ENCODE results near the gene SLC35D2. TPM values are rescaled to one million over a fixed set of nuclear protein-coding genes. Genes with fewer than 3 reads are reported as not detected.

The SLC35D2 gene
- total RNA-seq: 22.5 and 26.9 TPM in 2 replicates

GRCh38 chr9:96383165-96383942 is at the start of gene SLC35D2:
Gene SLC35D2 (minus strand): TSS chr9:96383711. CDS start chr9:96383634, 77 bp downstream.

GRCh38 chr9:96418083-96418919 is 34.8 kb upstream of the SLC35D2 start, which contains the start of gene ZNF367:
Gene ZNF367 (minus strand): TSS chr9:96418370. CDS start chr9:96418032, 338 bp downstream.

DNA sequence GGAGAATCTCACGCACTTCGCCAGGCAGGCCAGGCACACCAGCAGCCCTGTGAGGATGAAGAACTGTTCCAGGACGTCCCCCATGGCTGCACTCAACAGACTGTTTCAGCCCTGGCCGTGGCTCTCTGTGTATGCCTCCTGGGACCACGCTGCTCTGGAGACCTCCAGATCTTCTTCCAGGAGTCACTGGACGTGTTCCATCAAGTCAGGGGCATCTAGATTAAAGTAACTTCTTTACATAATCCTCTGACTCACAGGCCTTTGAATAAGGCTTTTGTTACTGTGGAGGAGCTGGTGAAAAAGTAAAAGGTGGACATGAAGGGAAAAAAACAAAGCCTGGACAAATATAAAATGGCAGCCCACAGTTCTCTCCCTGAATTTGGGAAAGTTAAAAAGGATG is 81.5 kb downstream of the SLC35D2 start, which contains the start of gene HSD17B3:
TSS of gene HSD17B3 (minus strand) at position 156 of the 400 bp plus-strand sequence. CDS start at position 84, 72 bp downstream.

Other genes starting within 250 kb of the SLC35D2 start
- gene HSD17B3, start 81.5 kb downstream of the SLC35D2 start, total RNA-seq: under 0.01 and 0.15 TPM in 2 replicates
- 0.99 and 6.8 TPM in 2 replicates for gene ZNF367, start 34.7 kb upstream of the SLC35D2 start, total RNA-seq
- gene HABP4, start 66.5 kb upstream of the SLC35D2 start, total RNA-seq: 32.7 and 40.7 TPM in 2 replicates
- 44.9 and 62.0 TPM in 2 replicates for gene CDC14B, start 236.1 kb upstream of the SLC35D2 start, total RNA-seq

Measured in smooth muscle cell of trachea (primary cell).